Kidney (tissue), 14 donors: ENCODE measurements around the gene GSC2. TPM values are rescaled to one million over a fixed set of nuclear protein-coding genes. Genes with fewer than 3 reads are reported as not detected.
"Not testable (repeated sequence)": the region's sequence is repeated elsewhere in the genome, so short reads cannot be mapped to it uniquely, and the experiment has no call there.

Source experiments
- DNase-seq, 5 donors: peaks; one replicate each; pipeline ENCODE4 v3.0.0-alpha.2; 2013 to 2020
- FAIRE-seq: peaks from 2 replicates; lab custom pipeline; 2012; peaks lifted over from hg19 to GRCh38; lab: Jason Lieb, UNC
- H3K27ac ChIP-seq, 2 donors: one replicate each; pipeline ENCODE4 v1.7.0; 2013; ENCODE audit warnings: low read depth in 2 of 2, low read length in 2 of 2, inconsistent platforms in 1 of 2
- H3K27me3 ChIP-seq: one replicate; pipeline ENCODE4 v1.7.1; 2013; ENCODE audit warnings: low read length, inconsistent platforms; ENCODE audit not compliant: control insufficient read depth, insufficient read depth
- H3K36me3 ChIP-seq, 3 donors: one replicate each; pipeline versions ENCODE4 v1.7.0 to v1.7.1; 2013; ENCODE audit warnings: low read length in 3 of 3, control low read depth in 1 of 3, inconsistent platforms in 1 of 3; ENCODE audit not compliant: insufficient read depth in 3 of 3, control insufficient read depth in 2 of 3
- H3K4me1 ChIP-seq, 3 donors: one replicate each; pipeline versions ENCODE4 v1.7.0 to v1.7.1; 2013; ENCODE audit warnings: low read length in 3 of 3, inconsistent platforms in 1 of 3, low read depth in 1 of 3; ENCODE audit not compliant: control insufficient read depth in 2 of 3, insufficient read depth in 2 of 3
- H3K4me3 ChIP-seq, 3 donors: one replicate each; pipeline versions ENCODE4 v1.7.0 to v1.8.1; 2013; ENCODE audit warnings: low read length in 3 of 3, control low read depth in 1 of 3, inconsistent platforms in 1 of 3
- H3K9ac ChIP-seq, 3 donors: one replicate each; pipeline versions ENCODE4 v1.7.0 to v1.7.1; 2013; ENCODE audit warnings: low read length in 3 of 3, control low read depth in 1 of 3, inconsistent platforms in 1 of 3
- H3K9me3 ChIP-seq, 3 donors: one replicate each; pipeline versions ENCODE4 v1.7.0 to v1.7.1; 2013; ENCODE audit warnings: low read length in 3 of 3, control low read depth in 1 of 3, inconsistent platforms in 1 of 3; ENCODE audit not compliant: control insufficient read depth in 2 of 3, insufficient read depth in 1 of 3
- intact Hi-C: fragments of 100-400 bp; cut with DNase I; formaldehyde crosslinking; loops from one replicate; pipeline ENCODE4 v1.11.1; 2022
- polyA plus RNA-seq: library from polyadenylated mRNA; stranded (reverse); fragments of 350-450 nt; fragmentation: Illumina TruSeq; extraction: RNeasy Lipid Tissue Mini Kit (QIAGEN cat#74804); gene quantifications from one replicate; pipeline ENCODE4 v1.2.3, GENCODE V29; 2014; ENCODE audit warnings: low read depth, low replicate concordance; ENCODE audit not compliant: insufficient read depth
- total RNA-seq: library from RNA; stranded (reverse); fragmentation: NEBNext Ultra II Directional; extraction: Animal tissue kit (Norgen Biotek cat#: 25700); gene quantifications from one replicate; pipeline ENCODE4 v1.2.1, GENCODE V29; 2021
- TF ChIP-seq, protein P1 (sequence below): IDR thresholded peaks from 3 replicates; pipeline ENCODE4 v1.5.1; 2012; ENCODE audit warnings: mild to moderate bottlenecking, moderate library complexity, borderline replicate concordance; ENCODE audit not compliant: insufficient read depth; ENCODE audit errors: extremely low read depth
- donor health status: control.
- donor health status: control.
- donor health status: control.
- donor health status: control.
- donor health status: control.
- donor health status: DM: yes; HTN: yes; CAD: no.
- donor health status: Normal renal cell carcinoma (clear cell type).

Gene GSC2
- total and polyA plus RNA-seq, 2 donors from 2014 or later: not detected

DNA sequence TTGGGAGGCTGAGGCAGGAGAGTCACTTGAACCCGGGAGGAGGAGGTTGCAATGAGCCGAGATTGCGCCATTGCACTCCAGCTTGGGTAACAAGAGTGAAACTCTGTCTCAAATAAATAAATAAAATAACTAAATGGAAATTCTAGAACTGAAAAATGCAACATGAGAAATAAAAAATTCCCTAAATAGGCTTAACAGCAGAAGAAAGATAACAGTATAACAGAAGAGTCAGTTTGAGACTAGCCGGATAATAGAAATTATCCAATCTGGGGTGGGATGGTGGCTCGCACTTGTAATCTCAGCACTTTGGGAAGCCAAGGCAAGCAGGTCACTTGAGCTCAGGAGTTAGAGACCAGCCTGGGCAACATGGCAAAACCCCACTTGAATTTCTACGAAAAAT lies 14.3 kb upstream of the GSC2 start:
- H3K36me3 ChIP-seq: no peaks in the 10 kb centered on the region
- TF ChIP-seq, protein P1, sequence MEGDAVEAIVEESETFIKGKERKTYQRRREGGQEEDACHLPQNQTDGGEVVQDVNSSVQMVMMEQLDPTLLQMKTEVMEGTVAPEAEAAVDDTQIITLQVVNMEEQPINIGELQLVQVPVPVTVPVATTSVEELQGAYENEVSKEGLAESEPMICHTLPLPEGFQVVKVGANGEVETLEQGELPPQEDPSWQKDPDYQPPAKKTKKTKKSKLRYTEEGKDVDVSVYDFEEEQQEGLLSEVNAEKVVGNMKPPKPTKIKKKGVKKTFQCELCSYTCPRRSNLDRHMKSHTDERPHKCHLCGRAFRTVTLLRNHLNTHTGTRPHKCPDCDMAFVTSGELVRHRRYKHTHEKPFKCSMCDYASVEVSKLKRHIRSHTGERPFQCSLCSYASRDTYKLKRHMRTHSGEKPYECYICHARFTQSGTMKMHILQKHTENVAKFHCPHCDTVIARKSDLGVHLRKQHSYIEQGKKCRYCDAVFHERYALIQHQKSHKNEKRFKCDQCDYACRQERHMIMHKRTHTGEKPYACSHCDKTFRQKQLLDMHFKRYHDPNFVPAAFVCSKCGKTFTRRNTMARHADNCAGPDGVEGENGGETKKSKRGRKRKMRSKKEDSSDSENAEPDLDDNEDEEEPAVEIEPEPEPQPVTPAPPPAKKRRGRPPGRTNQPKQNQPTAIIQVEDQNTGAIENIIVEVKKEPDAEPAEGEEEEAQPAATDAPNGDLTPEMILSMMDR: no peak
- FAIRE-seq (no peak), DNase-seq (no peak)
- intact Hi-C loops: no loop called here
- H3K27me3 ChIP-seq: peaks cover 9% of the 10 kb centered on the region
- H3K4me1 ChIP-seq: no peaks in the 10 kb centered on the region
- no peaks in the 10 kb centered on the region for H3K9me3 ChIP-seq
- no peak overlapping the region for H3K27ac ChIP-seq
- H3K9ac ChIP-seq: no peak overlapping the region
- no peak overlapping the region for H3K4me3 ChIP-seq

DNA sequence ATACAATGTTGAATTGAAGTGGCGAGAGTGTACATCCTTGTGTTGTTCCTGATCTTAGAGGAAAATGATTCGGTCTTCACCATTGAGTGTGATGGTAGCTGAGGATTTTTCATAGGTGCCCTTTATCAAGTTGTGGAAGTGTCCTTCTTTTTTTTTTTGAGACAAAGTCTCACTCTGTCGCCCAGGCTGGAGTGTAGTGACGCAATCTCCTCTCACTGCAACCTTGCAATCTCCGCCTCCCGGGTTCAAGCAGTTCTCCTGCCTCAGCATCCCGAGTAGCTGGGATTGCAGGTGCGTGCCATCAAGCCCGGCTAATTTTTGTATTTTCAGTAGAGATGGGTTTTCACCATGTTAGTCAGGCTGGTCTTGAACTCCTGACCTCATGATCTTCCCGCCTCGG lies 8.6 kb upstream of the GSC2 start:
- intact Hi-C loops: not testable (repeated sequence)

DNA sequence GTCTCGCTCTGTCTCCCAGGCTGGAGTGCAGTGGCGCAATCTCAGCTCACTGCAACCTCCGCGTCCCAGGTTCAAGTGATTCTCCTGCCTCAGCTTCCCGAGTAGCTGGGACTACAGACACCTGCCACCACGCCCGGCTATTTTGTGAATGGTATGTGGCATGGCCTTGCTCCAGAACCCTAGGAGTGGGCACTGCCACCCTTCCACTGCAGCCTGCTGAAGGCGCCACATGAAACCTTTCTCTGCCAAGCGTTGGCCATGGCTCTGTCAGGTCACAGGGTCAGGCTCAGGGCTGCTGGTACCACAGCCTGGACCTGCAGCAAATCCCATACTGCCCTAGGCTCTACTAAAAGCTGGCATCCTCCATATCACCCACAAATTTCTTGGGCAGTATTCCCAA lies 6.0 kb upstream of the GSC2 start:
- DNase-seq, H3K36me3 ChIP-seq, H3K9me3 ChIP-seq, H3K4me3 ChIP-seq, H3K4me1 ChIP-seq, intact Hi-C loops, FAIRE-seq, H3K9ac ChIP-seq, H3K27ac ChIP-seq: not testable (repeated sequence)
- peaks cover 16% of the 10 kb centered on the region for H3K27me3 ChIP-seq

More for the DNA sequence above, 8.6 kb upstream of the GSC2 start:
- not testable (repeated sequence) for H3K4me3 ChIP-seq, H3K9ac ChIP-seq, DNase-seq, H3K36me3 ChIP-seq, FAIRE-seq, H3K4me1 ChIP-seq, H3K27ac ChIP-seq, H3K27me3 ChIP-seq, H3K9me3 ChIP-seq

DNA sequence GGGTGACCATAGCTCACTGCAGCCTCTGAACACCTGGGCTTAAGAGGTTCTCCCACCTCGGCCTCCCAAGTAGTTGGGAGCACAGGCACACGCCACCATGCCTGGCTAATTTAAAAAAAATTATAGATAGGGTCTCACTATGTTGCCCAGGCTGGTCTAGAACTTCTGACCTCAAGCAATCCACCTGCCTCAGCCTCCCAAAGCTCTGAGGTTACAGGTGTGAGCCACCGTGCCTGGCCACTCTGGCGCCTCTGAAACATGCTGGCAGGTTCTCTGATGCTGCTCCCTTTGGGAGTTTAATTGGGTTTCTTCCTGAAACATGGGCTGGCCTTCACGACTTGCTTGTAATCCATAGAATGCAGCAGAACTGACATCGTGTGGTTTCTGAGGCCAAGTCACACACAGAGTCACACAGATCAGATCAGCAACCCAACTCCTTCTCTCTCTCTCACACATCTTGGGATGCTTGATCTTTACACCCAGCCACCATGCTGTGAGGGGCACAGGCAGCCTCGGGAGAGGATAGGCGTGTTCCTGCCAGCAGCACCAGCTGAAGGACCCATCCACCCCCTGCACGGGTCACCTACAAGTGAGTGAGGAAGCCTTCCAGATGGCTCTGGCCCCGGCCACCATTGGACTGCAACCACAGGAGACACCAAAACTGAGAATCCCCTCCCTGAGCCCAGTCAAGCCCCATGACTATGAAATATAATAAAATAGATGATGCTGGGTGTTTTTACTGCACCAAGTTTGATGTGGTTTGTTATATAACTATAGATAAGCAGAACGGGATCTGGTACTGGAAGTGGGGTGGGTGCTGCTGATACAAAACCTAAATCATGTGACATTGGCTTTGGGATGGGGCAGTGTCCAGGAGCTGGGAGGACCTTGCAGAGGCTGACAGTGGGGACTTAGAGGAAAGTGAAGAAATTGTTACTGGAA lies 3.1 kb upstream of the GSC2 start:
- Histone ChIP-seq H3K27ac (no peak overlapping the region), H3K9ac (no peak overlapping the region), H3K9me3 (no peaks in the 10 kb centered on the region), H3K4me3 (no peak overlapping the region), H3K36me3 (no peaks in the 10 kb centered on the region), H3K27me3 (peaks cover 21% of the 10 kb centered on the region), H3K4me1 (no peaks in the 10 kb centered on the region)
- FAIRE-seq (no peak), DNase-seq (no peak)
- intact Hi-C loops: no loop called here
- TF ChIP-seq, protein P1: no peak
